ENCODE results near the gene INTS7.
A peak's percentile ranks its signal among the peaks of the same experiment; 100 is the strongest.

The INTS7 gene, protein sequence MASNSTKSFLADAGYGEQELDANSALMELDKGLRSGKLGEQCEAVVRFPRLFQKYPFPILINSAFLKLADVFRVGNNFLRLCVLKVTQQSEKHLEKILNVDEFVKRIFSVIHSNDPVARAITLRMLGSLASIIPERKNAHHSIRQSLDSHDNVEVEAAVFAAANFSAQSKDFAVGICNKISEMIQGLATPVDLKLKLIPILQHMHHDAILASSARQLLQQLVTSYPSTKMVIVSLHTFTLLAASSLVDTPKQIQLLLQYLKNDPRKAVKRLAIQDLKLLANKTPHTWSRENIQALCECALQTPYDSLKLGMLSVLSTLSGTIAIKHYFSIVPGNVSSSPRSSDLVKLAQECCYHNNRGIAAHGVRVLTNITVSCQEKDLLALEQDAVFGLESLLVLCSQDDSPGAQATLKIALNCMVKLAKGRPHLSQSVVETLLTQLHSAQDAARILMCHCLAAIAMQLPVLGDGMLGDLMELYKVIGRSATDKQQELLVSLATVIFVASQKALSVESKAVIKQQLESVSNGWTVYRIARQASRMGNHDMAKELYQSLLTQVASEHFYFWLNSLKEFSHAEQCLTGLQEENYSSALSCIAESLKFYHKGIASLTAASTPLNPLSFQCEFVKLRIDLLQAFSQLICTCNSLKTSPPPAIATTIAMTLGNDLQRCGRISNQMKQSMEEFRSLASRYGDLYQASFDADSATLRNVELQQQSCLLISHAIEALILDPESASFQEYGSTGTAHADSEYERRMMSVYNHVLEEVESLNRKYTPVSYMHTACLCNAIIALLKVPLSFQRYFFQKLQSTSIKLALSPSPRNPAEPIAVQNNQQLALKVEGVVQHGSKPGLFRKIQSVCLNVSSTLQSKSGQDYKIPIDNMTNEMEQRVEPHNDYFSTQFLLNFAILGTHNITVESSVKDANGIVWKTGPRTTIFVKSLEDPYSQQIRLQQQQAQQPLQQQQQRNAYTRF

GRCh38 chr1:212035123-212035834, at the start of gene INTS7, which contains the start of gene DTL:
INTS7 (minus strand) TSS chr1:212035557; CDS start chr1:212035437, 120 bp downstream.
DTL (plus strand) TSS chr1:212035748; CDS start chr1:212035891, 143 bp downstream.
- FAIRE-seq = peak; percentile 99
- peak; percentile 76 for DNase-seq (ENCODE audit: insufficient read length, low spot score)

GRCh38 chr1:212082765-212083406, 47.5 kb upstream of the INTS7 start:
- FAIRE-seq (no peak), DNase-seq (ENCODE audit: insufficient read length, low spot score) (no peak)

DNA sequence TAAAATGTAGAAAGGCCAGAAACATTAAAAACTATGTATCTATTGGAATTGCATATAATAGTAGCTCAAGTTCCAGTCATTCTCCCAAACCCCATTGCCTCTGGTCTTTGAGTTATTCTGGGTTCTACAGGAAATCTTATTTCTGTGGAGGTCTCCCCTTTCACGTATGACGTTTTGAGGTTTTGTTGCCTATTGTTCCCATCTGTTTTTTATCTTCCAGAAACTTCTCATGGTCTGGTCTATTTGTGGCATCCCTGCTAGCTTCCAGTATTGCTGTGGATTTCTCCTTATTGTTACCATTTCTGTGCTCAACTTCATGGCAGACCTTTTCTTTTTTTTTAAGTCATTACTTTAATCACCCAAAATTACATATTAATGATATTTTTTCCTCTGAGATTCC, 43.5 kb upstream of the INTS7 start:
- DNase-seq (ENCODE audit: insufficient read length, low spot score) (no peak), FAIRE-seq (no peak)

GRCh38 chr1:212077028-212077427, 41.7 kb upstream of the INTS7 start:
- FAIRE-seq (no peak), DNase-seq (ENCODE audit: insufficient read length, low spot score) (no peak)

GRCh38 chr1:212074856-212075255, 39.5 kb upstream of the INTS7 start:
- FAIRE-seq = no peak

GRCh38 chr1:212074313-212074712, 39.0 kb upstream of the INTS7 start:
- DNase-seq (ENCODE audit: insufficient read length, low spot score) = no peak
- FAIRE-seq = no peak

More at GRCh38 chr1:212074856-212075255, 39.5 kb upstream of the INTS7 start:
- DNase-seq (ENCODE audit: insufficient read length, low spot score) = no peak

DNA sequence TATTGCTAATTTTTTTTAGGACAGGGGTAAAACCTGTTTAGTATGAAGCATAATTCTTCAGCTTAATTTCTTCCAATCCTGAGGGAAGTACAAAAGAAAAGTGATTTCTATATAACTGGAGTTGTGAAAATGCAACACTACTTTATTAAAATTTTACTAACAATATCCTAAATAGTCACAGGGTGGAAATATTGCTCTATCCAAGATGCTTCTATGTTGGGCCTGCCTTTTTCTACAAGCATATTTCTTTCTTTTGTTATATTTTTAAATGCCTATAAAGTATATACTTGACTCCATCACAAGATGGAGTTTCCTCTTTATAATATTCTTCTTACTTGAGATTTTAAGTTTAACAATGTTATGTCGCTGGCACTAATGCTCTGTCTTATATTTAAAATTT, 38.1 kb upstream of the INTS7 start:
- DNase-seq (ENCODE audit: insufficient read length, low spot score) (no peak), FAIRE-seq (no peak)

DNA sequence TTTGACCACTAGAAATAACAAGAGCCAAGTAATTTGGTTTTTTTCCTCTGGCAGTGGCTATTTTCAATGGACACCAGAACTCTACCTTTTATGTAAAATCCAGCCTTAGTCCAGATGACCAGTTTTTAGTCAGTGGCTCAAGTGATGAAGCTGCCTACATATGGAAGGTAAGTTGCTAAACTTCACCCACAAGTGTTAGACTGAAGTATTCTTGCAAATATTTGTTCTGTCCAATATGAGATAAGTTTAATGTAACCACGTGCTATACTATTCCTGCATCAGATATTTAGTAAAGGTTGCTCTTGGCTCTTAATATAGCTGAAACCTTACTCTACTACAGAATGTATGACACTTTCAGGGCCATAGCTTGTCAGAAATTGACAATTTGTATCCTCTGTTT, 36.7 kb upstream of the INTS7 start:
- DNase-seq (ENCODE audit: insufficient read length, low spot score) (no peak), FAIRE-seq (no peak)

DNA sequence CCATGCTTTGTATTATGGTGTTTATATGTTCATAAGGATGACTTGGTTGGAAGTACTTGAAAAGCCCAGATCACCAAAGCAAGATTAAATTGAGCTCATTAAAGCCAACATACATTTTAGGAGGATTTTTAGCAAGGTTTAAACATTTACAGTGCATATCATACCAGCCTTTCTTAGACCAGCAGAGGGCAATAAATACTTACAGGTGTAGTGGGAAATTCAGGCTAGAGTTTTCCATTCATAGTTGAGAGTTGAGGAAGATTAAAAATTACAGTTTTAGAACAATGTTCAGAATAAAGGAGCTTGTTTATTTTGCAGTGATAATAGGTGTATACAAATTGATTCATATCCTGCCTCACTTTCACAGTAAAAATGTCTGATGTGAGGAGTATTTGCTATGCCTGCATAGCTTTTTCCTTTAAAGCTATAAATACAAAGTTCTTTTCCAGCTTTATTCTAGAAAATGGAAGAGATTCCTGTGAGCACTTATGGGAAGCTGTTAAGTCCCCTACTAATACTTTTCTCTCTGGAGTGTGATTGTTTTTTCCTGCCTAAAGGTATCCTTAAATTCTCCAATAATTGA, 35.5 kb upstream of the INTS7 start:
- DNase-seq (ENCODE audit: insufficient read length, low spot score) (no peak), FAIRE-seq (peak; percentile 57)

DNA sequence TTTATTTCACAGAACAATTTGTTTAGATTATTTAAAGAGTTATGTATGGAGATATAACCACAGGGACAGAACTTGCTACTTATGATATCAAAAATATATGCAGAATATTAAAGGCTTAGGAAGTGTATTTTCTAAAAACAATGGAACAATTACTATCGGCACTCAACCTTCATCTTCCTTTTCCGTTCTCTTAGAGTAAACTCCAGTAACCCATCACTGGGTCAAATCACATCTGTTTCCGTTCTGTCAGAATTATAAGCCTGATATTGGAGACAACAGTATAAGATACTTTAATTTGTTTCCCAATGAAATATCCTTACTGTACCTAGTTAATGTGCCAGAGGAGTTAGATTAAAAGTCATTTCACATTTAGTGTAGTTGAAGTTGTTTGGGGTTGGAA, 32.4 kb upstream of the INTS7 start:
- no peak for DNase-seq (ENCODE audit: insufficient read length, low spot score)
- FAIRE-seq = no peak

DNA sequence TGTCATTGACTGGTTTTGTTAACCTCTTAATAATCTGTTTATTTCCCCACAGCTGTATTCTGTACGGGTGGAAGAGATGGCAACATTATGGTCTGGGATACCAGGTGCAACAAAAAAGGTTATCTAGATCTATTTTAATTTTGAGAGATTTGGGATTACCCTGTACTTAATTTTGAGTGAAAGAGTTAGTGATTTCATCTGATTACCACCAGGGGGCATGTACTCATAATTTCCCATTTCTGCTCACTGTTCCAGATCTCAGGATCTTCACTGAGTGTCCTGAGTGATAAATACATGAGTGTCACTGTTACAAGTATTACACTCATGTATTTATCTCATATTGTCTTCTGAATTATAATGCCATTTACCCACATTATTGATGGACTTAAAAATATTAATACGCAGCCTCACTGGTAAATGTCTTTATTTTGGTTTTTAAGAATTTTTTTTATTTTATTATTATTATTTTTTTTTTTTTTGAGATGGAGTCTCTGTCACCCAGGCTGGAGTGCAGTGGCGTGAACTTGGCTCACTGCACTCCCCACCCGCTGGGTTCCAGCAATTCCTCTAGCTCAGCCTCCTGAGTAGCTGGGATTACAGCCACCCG, 27.6 kb upstream of the INTS7 start:
- no peak for DNase-seq (ENCODE audit: insufficient read length, low spot score)
- FAIRE-seq = peak; percentile 58

DNA sequence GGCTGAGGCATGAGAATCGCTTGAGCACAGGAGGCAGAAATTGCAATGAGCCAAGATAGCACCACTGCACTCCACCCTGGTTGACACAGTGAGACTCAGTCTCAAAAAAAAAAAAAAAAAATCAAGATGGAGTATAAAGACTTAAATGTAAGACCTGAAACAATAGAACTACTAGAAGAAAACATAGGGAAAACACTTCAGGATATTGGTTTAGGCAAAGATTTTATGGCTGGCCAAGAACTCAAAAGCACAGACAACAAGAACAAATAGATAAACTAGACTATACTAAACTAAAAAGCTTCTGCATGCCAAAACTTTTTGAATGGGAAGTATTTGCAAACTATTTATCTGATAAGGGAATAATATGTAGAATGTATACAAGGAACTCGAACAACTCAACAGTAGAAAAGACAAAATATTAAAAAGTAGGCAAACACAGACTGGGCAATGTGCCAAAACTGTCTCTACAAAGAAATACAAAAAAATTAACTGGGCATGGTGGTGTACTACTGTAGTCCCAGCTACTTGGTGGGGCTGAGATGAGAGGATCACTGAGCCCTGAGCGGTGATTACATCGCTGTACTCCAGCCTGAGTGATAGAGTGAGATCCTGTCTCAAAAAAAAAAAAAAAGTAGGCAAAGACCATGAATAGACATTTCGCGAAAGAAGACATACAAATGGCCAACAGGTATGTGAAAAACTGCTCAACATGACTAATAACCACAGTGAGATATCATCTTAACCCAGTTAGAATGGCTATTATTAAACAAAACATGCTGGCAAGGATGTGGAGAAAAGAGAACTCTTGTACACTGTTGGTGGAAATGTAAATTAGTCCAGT, 25.5 kb upstream of the INTS7 start:
- FAIRE-seq = no peak
- no peak for DNase-seq (ENCODE audit: insufficient read length, low spot score)

GRCh38 chr1:212055333-212055732, 20.0 kb upstream of the INTS7 start:
- no peak for FAIRE-seq
- DNase-seq (ENCODE audit: insufficient read length, low spot score) = no peak

DNA sequence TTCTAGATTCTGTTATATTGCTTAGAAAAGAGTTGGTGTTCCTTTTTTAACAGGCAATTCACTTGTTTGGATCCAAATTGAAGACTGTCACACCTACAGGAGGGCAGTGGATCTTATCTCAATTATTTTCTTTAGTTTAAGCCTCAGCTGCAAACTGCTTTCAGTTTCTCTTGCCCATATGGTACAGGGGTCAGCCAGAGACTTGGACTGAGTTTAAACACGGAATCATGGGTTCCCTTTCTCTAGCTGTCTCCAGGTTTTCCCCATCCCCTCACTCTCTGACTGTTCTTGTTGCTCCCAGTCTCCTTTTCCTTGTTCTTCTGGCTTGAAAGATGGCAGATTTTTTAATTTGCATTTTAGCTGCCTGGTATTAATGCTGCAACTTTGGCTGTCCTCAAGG, 18.6 kb upstream of the INTS7 start:
- DNase-seq (ENCODE audit: insufficient read length, low spot score) = no peak
- no peak for FAIRE-seq

GRCh38 chr1:212045981-212046380, 10.6 kb upstream of the INTS7 start:
- DNase-seq (ENCODE audit: insufficient read length, low spot score) (no peak), FAIRE-seq (no peak)

DNA sequence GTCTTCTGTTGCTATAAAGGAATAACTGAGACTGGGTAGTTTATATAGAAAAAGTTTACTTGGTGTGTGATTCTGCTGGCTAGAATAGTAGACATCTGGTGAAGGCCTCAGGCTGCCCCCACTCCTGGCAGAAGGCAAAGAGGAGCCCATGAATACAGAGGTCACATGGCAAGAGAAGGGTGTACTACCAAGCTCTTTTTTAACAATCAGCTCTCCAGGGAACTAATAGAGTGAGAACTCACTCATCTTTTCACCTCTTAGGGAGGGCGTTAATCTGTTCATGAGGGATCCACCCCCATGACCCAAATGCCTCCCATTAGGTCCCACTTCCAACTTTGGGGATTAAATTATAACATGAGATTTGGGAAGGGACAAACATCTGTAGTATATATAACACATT, 9.5 kb upstream of the INTS7 start:
- FAIRE-seq (no peak), DNase-seq (ENCODE audit: insufficient read length, low spot score) (no peak)

- DNase-seq (ENCODE audit: insufficient read length, low spot score) = no peak
- no peak for FAIRE-seq
These were observed 7.1 kb upstream of the INTS7 start for GRCh38 chr1:212042436-212042835.

- DNase-seq (ENCODE audit: insufficient read length, low spot score) (no peak), FAIRE-seq (peak; percentile 84)
These were observed 5.5 kb upstream of the INTS7 start for GRCh38 chr1:212040629-212041412.

Measured in GM19239 (cell line).